GM21825 (cell line): ENCODE measurements around the gene CTNNA3.
A peak's percentile ranks its signal among the peaks of the same experiment; 100 is the strongest.

Source experiments
- ATAC-seq: cut with Tn5 transposase; IDR thresholded peaks from one replicate; pipeline ENCODE4 v1.9.1; 2021; ENCODE audit warnings: mild to moderate bottlenecking, moderate library complexity; ENCODE audit not compliant: unreplicated experiment

Gene CTNNA3

GRCh38 chr10:65907199-65907712, 1788.7 kb downstream of the CTNNA3 start:
- ATAC-seq, result no peak

GRCh38 chr10:65903620-65904019, 1792.4 kb downstream of the CTNNA3 start:
- no peak for ATAC-seq

- ATAC-seq, result no peak
Measured at GRCh38 chr10:65900271-65900670, 1795.7 kb downstream of the CTNNA3 start.

- ATAC-seq, result no peak
Measured at GRCh38 chr10:65898055-65898454, 1797.9 kb downstream of the CTNNA3 start.

- no peak for ATAC-seq
Measured at GRCh38 chr10:65894961-65895360, 1801.0 kb downstream of the CTNNA3 start.

- no peak for ATAC-seq
Measured at GRCh38 chr10:65894379-65894778, 1801.6 kb downstream of the CTNNA3 start.

GRCh38 chr10:65893676-65894075, 1802.3 kb downstream of the CTNNA3 start:
- no peak for ATAC-seq

GRCh38 chr10:65892284-65892683, 1803.7 kb downstream of the CTNNA3 start:
- ATAC-seq, result no peak

- peak; percentile 81 for ATAC-seq
Measured at GRCh38 chr10:65891073-65891981, 1804.7 kb downstream of the CTNNA3 start.

GRCh38 chr10:65864529-65864928, 1831.5 kb downstream of the CTNNA3 start:
- no peak for ATAC-seq

- no peak for ATAC-seq
Measured at GRCh38 chr10:65864036-65864435, 1832.0 kb downstream of the CTNNA3 start.
